ENCODE data around the gene FAM187B. TPM values are rescaled to one million over a fixed set of nuclear protein-coding genes. Genes with fewer than 3 reads are reported as not detected.

Gene FAM187B
- total and polyA plus RNA-seq, 2 of the 4 experiments (the other 2 are of a cell fraction): not detected

DNA sequence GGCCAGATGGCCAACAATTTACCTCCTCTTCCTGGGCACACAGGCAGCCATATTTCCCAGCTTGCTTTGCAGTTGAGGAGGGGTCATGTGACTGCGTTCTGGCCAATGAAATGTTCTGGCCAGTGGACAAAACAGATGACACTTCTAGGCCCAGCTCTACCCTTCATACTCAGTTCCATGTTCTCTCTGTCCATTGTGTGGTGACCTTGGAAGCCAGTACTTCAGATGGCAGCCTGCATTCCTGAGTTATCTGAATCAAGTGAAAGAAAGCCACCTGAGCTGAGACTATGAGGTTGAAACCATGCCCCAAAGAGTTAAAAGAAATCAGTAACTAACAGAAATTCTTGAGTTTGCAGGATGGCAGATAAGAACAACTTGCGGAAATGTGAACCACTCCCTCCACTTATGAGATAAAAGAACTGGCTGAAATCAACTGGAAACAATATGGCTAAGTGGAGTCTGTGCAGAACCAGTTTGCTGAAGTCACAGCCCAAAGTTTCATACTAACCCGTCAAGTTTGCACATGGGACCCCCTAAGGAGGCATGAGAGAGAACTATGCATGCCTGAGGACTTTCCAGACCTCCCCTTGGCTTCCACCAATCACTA, 8.1 kb downstream of the FAM187B start:
- no peak for TF ChIP-seq RAD21 (IDR thresholded peaks at IDR 0.05; ENCODE audit: low read length)
- H4K5ac ChIP-seq (ENCODE audit: low read depth, low read length): no peak overlapping the region
- H3K79me1 ChIP-seq (ENCODE audit: low read depth in 1 of 2, low read length in 2 of 2): no peaks in the 10 kb centered on the region
- H3K9me1 ChIP-seq (ENCODE audit: insufficient read depth, low read length): no peaks in the 10 kb centered on the region
- ChIA-PET POLR2A (ENCODE audit: unreplicated experiment) (no interaction called here), CTCF (no interaction called here)
- H3K27ac ChIP-seq (ENCODE audit: insufficient read depth, low read length): no peak overlapping the region
- peaks cover 6% of the 10 kb centered on the region; the same call in 1 of the 2 replicates for H3K9me3 ChIP-seq (ENCODE audit: control insufficient read depth, insufficient read depth, low read length)
- no peak overlapping the region for H3K9ac ChIP-seq (ENCODE audit: low read depth, low read length)
- no TSS peak for BruUV-seq (replicated peaks)
- intact Hi-C loops (cut with micrococcal nuclease): no loop called here
- dilution Hi-C loops (cut with HindIII; ENCODE audit: low sequenced_read_pairs, unreplicated experiment): no loop called here
- H4K91ac ChIP-seq (ENCODE audit: insufficient read depth, low read depth, low read length): no peak overlapping the region
- ATAC-seq (ENCODE audit: low read depth) (no peak), DNase-seq (no peak)
- H3K4me2 ChIP-seq (ENCODE audit: low read depth, low read length): no peak overlapping the region
- no peak overlapping the region; the same call in 1 of the 2 replicates for H3K23ac ChIP-seq (ENCODE audit: low read depth, low read length)
- no peak overlapping the region for H2BK15ac ChIP-seq (ENCODE audit: low read depth, low read length)
- no peak overlapping the region for H2AFZ ChIP-seq (replicated peaks; ENCODE audit: low read length, poor library complexity)
- H3K4me1 ChIP-seq (ENCODE audit: control insufficient read depth, insufficient read depth, low read length): no peaks in the 10 kb centered on the region
- H3K4me3 ChIP-seq (ENCODE audit: insufficient read depth, low read depth, low read length): no peak overlapping the region
- H3K14ac ChIP-seq (replicated peaks; ENCODE audit: low read depth, low read length): no peak overlapping the region
- H3K18ac ChIP-seq (ENCODE audit: low read depth, low read length): no peak overlapping the region
- H2BK20ac ChIP-seq (ENCODE audit: low read depth, low read length): no peak overlapping the region
- H3K56ac ChIP-seq (ENCODE audit: extremely low read depth, insufficient read depth, low read length): no peak overlapping the region
- H2AK5ac ChIP-seq (ENCODE audit: low read depth, low read length): no peak overlapping the region
- no peak overlapping the region for H2BK5ac ChIP-seq (ENCODE audit: low read depth, low read length, poor library complexity, severe bottlenecking)
- WGBS, 2 experiments (ENCODE audit: extremely low coverage in 2 of 2, insufficient read length in 1 of 2): 63% methylated on average over 1 of the region's 3 CpGs; no CpG with 5 or more reads in 1 of the 2 experiments
- peaks cover 5% of the 10 kb centered on the region; the same call in 1 of the 2 replicates for H3K27me3 ChIP-seq (ENCODE audit: control insufficient read depth, insufficient read depth, low read length)
- no peaks in the 10 kb centered on the region for H4K20me1 ChIP-seq (ENCODE audit: insufficient read depth, low read length)
- H4K8ac ChIP-seq (ENCODE audit: low read depth in 2 of 2, low read length in 2 of 2): no peak overlapping the region
- no peak overlapping the region for H2BK120ac ChIP-seq (ENCODE audit: low read depth, low read length)
- in situ Hi-C loops (cut with MboI; ENCODE audit: low sequenced_read_pairs): no loop called here
- H3K36me3 ChIP-seq (ENCODE audit: control insufficient read depth, insufficient read depth, low read length): no peaks in the 10 kb centered on the region
- no peak overlapping the region for H3K4ac ChIP-seq (ENCODE audit: low read depth, low read length)
- no peak overlapping the region for H2AK9ac ChIP-seq (replicated peaks; ENCODE audit: low read depth, low read length, poor library complexity)
